HG02642 (cell line): ENCODE results near the gene MAGEB18.

ENCODE experiments used
- ATAC-seq: cut with Tn5 transposase; IDR thresholded peaks from one replicate; pipeline ENCODE4 v1.9.1; 2021; ENCODE audit warnings: mild to moderate bottlenecking; ENCODE audit not compliant: unreplicated experiment, poor library complexity

The MAGEB18 gene

GRCh38 chrX:26138274-26138673 is at the start of gene MAGEB18:
Gene MAGEB18 (plus strand): TSS chrX:26138343. CDS start chrX:26138986, 643 bp downstream.
- no peak for ATAC-seq

GRCh38 chrX:26100421-26100920 is 37.7 kb upstream of the MAGEB18 start:
- ATAC-seq = no peak

GRCh38 chrX:26109142-26109541 is 29.0 kb upstream of the MAGEB18 start:
- no peak for ATAC-seq

- no peak for ATAC-seq
Observed at GRCh38 chrX:26146024-26146423, 7.9 kb downstream of the MAGEB18 start.

- no peak for ATAC-seq
Observed at GRCh38 chrX:26160301-26160700, 22.2 kb downstream of the MAGEB18 start, which contains the start of gene MAGEB6B. Gene MAGEB6B (plus strand): TSS chrX:26160601. CDS start chrX:26160601, 0 bp downstream.
